HepG2 (cell line): ENCODE measurements around the gene PLK3. TPM values are rescaled to one million over a fixed set of nuclear protein-coding genes. Genes with fewer than 3 reads are reported as not detected.

Experiments used
- CHD4 ChIP-seq: fragments of 200-600 bp; sonication (generic); IDR thresholded peaks from 2 replicates; pipeline ENCODE4 v1.7.0; 2017; ENCODE audit warnings: mild to moderate bottlenecking, low read length, borderline replicate concordance
- FOXJ3 ChIP-seq: sonication (generic); formaldehyde crosslinking; IDR thresholded peaks from 2 replicates; pipeline ENCODE4 v1.4.0; 2020; ENCODE audit warnings: missing genetic modification reagents, mild to moderate bottlenecking, borderline replicate concordance
- HIVEP1 ChIP-seq: sonication (generic); formaldehyde crosslinking; IDR thresholded peaks from 2 replicates; pipeline ENCODE4 v1.4.0; 2020; ENCODE audit warnings: mild to moderate bottlenecking, missing genetic modification reagents
- KLF15 ChIP-seq: sonication (generic); formaldehyde crosslinking; IDR thresholded peaks from 2 replicates; pipeline ENCODE4 v1.8.1; 2023; ENCODE audit warnings: borderline replicate concordance, mild to moderate bottlenecking, inconsistent platforms, missing genetic modification reagents, mixed read lengths
- PCBP1 ChIP-seq: fragments of 200-400 bp; formaldehyde crosslinking; IDR thresholded peaks from 2 replicates; pipeline ENCODE4 v1.6.1; 2017; ENCODE audit warnings: mild to moderate bottlenecking, low read depth, low read length, borderline replicate concordance
- PHF8 ChIP-seq: sonication (generic); formaldehyde crosslinking; IDR thresholded peaks from 2 replicates; pipeline ENCODE4 v1.5.0; 2020; ENCODE audit warnings: missing genetic modification reagents
- SATB2 ChIP-seq: sonication (generic); formaldehyde crosslinking; IDR thresholded peaks from 2 replicates; pipeline ENCODE4 v1.5.0; 2020; ENCODE audit warnings: missing genetic modification reagents
- SIN3A ChIP-seq: IDR thresholded peaks from 2 replicates; pipeline ENCODE4 v1.6.1; 2011; ENCODE audit warnings: low read depth, mild to moderate bottlenecking, control low read depth, low read length, borderline replicate concordance
- XRCC5 ChIP-seq: fragments of 200-400 bp; formaldehyde crosslinking; optimal IDR thresholded peaks from 2 replicates; pipeline ENCODE3; 2017; ENCODE audit warnings: mild to moderate bottlenecking, low read length
- ZNF230 ChIP-seq: sonication (generic); formaldehyde crosslinking; IDR thresholded peaks from 2 replicates; pipeline ENCODE4 v1.4.0; 2020; ENCODE audit warnings: mild to moderate bottlenecking, missing genetic modification reagents
- polyA plus RNA-seq, 8 experiments: library from polyadenylated mRNA; depleted of rRNA in 3 of 8; stranded (reverse) in 7 of 8; unstranded in 1 of 8; fragments of >200 nt; fragmentation: Illumina TruSeq in 4 of 8; extraction: Trizol in 4 of 8; gene quantifications; 2 replicates each; pipeline versions ENCODE4 v1.2.1 to v1.2.3, GENCODE V29; 2011 to 2016; ENCODE audit warnings: low read depth in 4 of 8, missing spikeins in 1 of 8, mixed read lengths in 1 of 8; ENCODE audit not compliant: insufficient read depth in 1 of 8
- total RNA-seq, 5 experiments: library from RNA; depleted of rRNA; stranded (reverse); fragments of >200 nt; fragmentation: Illumina TruSeq; extraction: Trizol; gene quantifications; 2 replicates each; pipeline ENCODE4 v1.2.3, GENCODE V29; 2016; ENCODE audit warnings: low read depth in 1 of 5
- TF ChIP-seq, protein P1 (sequence below): sonication (generic); formaldehyde crosslinking; IDR thresholded peaks from 2 replicates; pipeline ENCODE4 v1.8.0; 2022; ENCODE audit warnings: missing genetic modification reagents, mild to moderate bottlenecking, moderate library complexity, borderline replicate concordance
- TF ChIP-seq, protein P2 (sequence below): IDR thresholded peaks from 2 replicates; pipeline ENCODE4 v1.6.1; 2016; ENCODE audit warnings: low read depth
- TF ChIP-seq, protein P3 (sequence below): sonication (generic); formaldehyde crosslinking; IDR thresholded peaks from 2 replicates; pipeline ENCODE4 v1.8.0; 2022; ENCODE audit warnings: mild to moderate bottlenecking, missing genetic modification reagents, moderate library complexity
- TF ChIP-seq, protein P4 (sequence below): sonication (generic); formaldehyde crosslinking; IDR thresholded peaks from 2 replicates; pipeline ENCODE4 v1.4.0; 2020; ENCODE audit warnings: missing genetic modification reagents, borderline replicate concordance
- TF ChIP-seq, protein P5 (sequence below): IDR thresholded peaks from 2 replicates; pipeline ENCODE4 v1.4.0; 2020; ENCODE audit warnings: mild to moderate bottlenecking, missing genetic modification reagents
- TF ChIP-seq, protein P6 (sequence below): sonication (generic); formaldehyde crosslinking; IDR thresholded peaks from 2 replicates; pipeline ENCODE4 v1.4.0; 2020; ENCODE audit warnings: missing genetic modification reagents; ENCODE audit errors: not compliant biosample characterization

Gene PLK3
- total and polyA plus RNA-seq, 2 of the 13 experiments (the other 11 are each of a cell fraction or from before 2014, with no cell fraction given) = 9.8 to 16.9 TPM

DNA sequence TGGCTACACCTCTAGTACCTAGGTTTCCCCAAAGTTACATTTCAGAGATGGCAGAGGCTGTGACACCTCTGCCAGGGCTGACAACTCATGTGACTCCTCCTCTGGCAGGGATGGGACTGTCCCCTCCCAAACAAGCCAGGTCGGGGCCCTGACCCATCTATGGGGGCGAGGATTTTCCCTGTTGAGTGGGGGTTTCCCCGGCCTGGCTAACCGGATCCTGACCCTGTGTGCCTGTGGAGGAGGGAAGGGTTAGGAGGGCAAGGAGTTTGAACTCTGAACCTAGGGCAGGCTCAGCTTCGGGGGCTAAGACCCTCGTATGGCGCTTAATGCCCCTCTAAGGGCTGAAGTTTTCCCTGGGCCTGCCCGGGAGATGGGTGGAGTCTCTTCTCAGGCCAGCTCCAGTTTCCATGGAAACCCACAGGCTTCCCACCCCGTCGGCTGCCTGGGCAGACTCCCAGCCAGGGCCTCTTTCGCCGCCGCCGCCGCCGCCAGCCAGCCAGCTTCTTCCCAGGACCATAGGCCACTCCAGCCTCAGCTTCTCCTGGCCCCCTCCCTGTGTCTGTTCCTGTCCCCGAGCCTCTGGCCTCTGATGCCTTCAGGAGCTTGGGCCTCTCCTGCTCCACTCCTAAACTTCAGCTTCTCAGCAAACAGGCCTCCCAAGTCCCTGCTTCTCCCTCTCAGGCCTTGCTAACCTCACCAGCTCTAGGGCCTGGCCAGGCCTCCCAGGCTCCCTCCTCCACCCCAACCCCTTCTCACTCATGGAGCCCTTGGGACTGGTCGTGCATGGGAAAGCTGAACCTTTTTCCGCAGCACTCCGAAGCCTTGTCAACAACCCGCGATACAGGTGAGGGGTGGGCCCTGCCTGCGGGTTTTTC lies 8.1 kb downstream of the PLK3 start, which contains the start of gene BTBD19 (continued):
- TF ChIP-seq, protein P1, sequence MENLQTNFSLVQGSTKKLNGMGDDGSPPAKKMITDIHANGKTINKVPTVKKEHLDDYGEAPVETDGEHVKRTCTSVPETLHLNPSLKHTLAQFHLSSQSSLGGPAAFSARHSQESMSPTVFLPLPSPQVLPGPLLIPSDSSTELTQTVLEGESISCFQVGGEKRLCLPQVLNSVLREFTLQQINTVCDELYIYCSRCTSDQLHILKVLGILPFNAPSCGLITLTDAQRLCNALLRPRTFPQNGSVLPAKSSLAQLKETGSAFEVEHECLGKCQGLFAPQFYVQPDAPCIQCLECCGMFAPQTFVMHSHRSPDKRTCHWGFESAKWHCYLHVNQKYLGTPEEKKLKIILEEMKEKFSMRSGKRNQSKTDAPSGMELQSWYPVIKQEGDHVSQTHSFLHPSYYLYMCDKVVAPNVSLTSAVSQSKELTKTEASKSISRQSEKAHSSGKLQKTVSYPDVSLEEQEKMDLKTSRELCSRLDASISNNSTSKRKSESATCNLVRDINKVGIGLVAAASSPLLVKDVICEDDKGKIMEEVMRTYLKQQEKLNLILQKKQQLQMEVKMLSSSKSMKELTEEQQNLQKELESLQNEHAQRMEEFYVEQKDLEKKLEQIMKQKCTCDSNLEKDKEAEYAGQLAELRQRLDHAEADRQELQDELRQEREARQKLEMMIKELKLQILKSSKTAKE = peak; percentile 57
- TF ChIP-seq, protein P2, sequence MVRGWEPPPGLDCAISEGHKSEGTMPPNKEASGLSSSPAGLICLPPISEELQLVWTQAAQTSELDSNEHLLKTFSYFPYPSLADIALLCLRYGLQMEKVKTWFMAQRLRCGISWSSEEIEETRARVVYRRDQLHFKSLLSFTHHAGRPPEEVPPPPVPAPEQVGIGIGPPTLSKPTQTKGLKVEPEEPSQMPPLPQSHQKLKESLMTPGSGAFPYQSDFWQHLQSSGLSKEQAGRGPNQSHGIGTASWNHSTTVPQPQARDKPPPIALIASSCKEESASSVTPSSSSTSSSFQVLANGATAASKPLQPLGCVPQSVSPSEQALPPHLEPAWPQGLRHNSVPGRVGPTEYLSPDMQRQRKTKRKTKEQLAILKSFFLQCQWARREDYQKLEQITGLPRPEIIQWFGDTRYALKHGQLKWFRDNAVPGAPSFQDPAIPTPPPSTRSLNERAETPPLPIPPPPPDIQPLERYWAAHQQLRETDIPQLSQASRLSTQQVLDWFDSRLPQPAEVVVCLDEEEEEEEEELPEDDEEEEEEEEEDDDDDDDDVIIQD (CRISPR knock-in tag) = peak; percentile 3; the same call in 1 of the 2 replicates
- TF ChIP-seq PHF8 (peak; percentile 46), FOXJ3 (no peak), SATB2 (CRISPR knock-in tag) (no peak), KLF15 (no peak), CHD4 (peak; percentile 87), SIN3A (peak; percentile 80; the same call in 1 of the 2 replicates), PCBP1 (0 out of 2 replicates have a peak, but pooled peaks have one; percentile 61), ZNF230 (CRISPR knock-in tag) (0 out of 2 replicates have a peak, but pooled peaks have one; percentile 14), HIVEP1 (peak; percentile 78; the same call in 1 of the 2 replicates), XRCC5 (peak; percentile 10)
- TF ChIP-seq, protein P3, sequence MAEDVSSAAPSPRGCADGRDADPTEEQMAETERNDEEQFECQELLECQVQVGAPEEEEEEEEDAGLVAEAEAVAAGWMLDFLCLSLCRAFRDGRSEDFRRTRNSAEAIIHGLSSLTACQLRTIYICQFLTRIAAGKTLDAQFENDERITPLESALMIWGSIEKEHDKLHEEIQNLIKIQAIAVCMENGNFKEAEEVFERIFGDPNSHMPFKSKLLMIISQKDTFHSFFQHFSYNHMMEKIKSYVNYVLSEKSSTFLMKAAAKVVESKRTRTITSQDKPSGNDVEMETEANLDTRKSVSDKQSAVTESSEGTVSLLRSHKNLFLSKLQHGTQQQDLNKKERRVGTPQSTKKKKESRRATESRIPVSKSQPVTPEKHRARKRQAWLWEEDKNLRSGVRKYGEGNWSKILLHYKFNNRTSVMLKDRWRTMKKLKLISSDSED (CRISPR knock-in tag) = no peak
- TF ChIP-seq, protein P4, sequence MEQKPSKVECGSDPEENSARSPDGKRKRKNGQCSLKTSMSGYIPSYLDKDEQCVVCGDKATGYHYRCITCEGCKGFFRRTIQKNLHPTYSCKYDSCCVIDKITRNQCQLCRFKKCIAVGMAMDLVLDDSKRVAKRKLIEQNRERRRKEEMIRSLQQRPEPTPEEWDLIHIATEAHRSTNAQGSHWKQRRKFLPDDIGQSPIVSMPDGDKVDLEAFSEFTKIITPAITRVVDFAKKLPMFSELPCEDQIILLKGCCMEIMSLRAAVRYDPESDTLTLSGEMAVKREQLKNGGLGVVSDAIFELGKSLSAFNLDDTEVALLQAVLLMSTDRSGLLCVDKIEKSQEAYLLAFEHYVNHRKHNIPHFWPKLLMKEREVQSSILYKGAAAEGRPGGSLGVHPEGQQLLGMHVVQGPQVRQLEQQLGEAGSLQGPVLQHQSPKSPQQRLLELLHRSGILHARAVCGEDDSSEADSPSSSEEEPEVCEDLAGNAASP (CRISPR knock-in tag) = 0 out of 2 replicates have a peak, but pooled peaks have one; percentile 46
- TF ChIP-seq, protein P5, sequence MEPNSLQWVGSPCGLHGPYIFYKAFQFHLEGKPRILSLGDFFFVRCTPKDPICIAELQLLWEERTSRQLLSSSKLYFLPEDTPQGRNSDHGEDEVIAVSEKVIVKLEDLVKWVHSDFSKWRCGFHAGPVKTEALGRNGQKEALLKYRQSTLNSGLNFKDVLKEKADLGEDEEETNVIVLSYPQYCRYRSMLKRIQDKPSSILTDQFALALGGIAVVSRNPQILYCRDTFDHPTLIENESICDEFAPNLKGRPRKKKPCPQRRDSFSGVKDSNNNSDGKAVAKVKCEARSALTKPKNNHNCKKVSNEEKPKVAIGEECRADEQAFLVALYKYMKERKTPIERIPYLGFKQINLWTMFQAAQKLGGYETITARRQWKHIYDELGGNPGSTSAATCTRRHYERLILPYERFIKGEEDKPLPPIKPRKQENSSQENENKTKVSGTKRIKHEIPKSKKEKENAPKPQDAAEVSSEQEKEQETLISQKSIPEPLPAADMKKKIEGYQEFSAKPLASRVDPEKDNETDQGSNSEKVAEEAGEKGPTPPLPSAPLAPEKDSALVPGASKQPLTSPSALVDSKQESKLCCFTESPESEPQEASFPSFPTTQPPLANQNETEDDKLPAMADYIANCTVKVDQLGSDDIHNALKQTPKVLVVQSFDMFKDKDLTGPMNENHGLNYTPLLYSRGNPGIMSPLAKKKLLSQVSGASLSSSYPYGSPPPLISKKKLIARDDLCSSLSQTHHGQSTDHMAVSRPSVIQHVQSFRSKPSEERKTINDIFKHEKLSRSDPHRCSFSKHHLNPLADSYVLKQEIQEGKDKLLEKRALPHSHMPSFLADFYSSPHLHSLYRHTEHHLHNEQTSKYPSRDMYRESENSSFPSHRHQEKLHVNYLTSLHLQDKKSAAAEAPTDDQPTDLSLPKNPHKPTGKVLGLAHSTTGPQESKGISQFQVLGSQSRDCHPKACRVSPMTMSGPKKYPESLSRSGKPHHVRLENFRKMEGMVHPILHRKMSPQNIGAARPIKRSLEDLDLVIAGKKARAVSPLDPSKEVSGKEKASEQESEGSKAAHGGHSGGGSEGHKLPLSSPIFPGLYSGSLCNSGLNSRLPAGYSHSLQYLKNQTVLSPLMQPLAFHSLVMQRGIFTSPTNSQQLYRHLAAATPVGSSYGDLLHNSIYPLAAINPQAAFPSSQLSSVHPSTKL (CRISPR knock-in tag) = 0 out of 2 replicates have a peak, but pooled peaks have one; percentile 8
- TF ChIP-seq, protein P6, sequence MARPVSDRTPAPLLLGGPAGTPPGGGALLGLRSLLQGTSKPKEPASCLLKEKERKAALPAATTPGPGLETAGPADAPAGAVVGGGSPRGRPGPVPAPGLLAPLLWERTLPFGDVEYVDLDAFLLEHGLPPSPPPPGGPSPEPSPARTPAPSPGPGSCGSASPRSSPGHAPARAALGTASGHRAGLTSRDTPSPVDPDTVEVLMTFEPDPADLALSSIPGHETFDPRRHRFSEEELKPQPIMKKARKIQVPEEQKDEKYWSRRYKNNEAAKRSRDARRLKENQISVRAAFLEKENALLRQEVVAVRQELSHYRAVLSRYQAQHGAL (CRISPR knock-in tag) = peak; percentile 15
